K562 (cell line): ENCODE results near the gene WDFY2. TPM values are rescaled to one million over a fixed set of nuclear protein-coding genes. Genes with fewer than 3 reads are reported as not detected.

ENCODE experiments used
- ATF1 ChIP-seq, 2 experiments: fragments of 450-650 bp in 1 of 2; IDR thresholded peaks; 2 replicates each; pipeline ENCODE4 v1.6.1; 2016; ENCODE audit warnings: missing compliant biosample characterization in 1 of 2, missing genetic modification characterization in 1 of 2
- BRCA1 ChIP-seq, 2 experiments: fragments of 450-650 bp in 1 of 2; sonication (generic) in 1 of 2; formaldehyde crosslinking in 1 of 2; IDR thresholded peaks; 2 replicates each; pipeline versions ENCODE4 v1.5.0 to v1.6.1; 2017 to 2020; ENCODE audit warnings: mild to moderate bottlenecking in 1 of 2, missing genetic modification reagents in 1 of 2
- CEBPB ChIP-seq: fragments of 450-650 bp; IDR thresholded peaks from 2 replicates; pipeline ENCODE4 v1.6.1; 2016; ENCODE audit warnings: missing genetic modification characterization, missing compliant biosample characterization
- CTBP1 ChIP-seq: fragments of 450-650 bp; IDR thresholded peaks from 2 replicates; pipeline ENCODE4 v1.6.1; 2016; ENCODE audit warnings: borderline replicate concordance
- FOSL1 ChIP-seq: fragments of 200-800 bp; sonication (Bioruptor generic); conservative IDR thresholded peaks from 2 replicates; pipeline ENCODE4 v1.6.1; 2016; ENCODE audit warnings: missing genetic modification characterization, missing compliant biosample characterization
- GABPB1 ChIP-seq: sonication (generic); formaldehyde crosslinking; IDR thresholded peaks from 2 replicates; pipeline ENCODE4 v1.8.0; 2022; ENCODE audit warnings: mild to moderate bottlenecking, missing genetic modification reagents
- GTF2E2 ChIP-seq: fragments of 200-800 bp; sonication (Bioruptor generic); IDR thresholded peaks from 2 replicates; pipeline ENCODE4 v1.6.1; 2016; ENCODE audit warnings: missing genetic modification characterization, missing compliant biosample characterization
- HNRNPUL1 ChIP-seq: fragments of 200-400 bp; formaldehyde crosslinking; IDR thresholded peaks from 2 replicates; pipeline ENCODE4 v1.6.1; 2017; ENCODE audit warnings: low read length
- LARP7 ChIP-seq: fragments of 450-650 bp; IDR thresholded peaks from 2 replicates; pipeline ENCODE4 v1.6.1; 2016
- MTA2 ChIP-seq: fragments of 450-650 bp; IDR thresholded peaks from 2 replicates; pipeline ENCODE4 v1.6.1; 2016; ENCODE audit warnings: low read depth
- POU5F1 ChIP-seq: fragments of 150-350 bp; IDR thresholded peaks from 2 replicates; pipeline ENCODE4 v1.6.1; 2014; ENCODE audit warnings: borderline replicate concordance, low read length, low read depth, mild to moderate bottlenecking; ENCODE audit not compliant: partially characterized antibody
- SAFB2 ChIP-seq: fragments of 200-400 bp; formaldehyde crosslinking; IDR thresholded peaks from 2 replicates; pipeline ENCODE4 v1.6.1; 2018; ENCODE audit warnings: borderline replicate concordance, low read length, low read depth, moderate library complexity; ENCODE audit not compliant: severe bottlenecking
- SMARCC2 ChIP-seq: fragments of 450-650 bp; IDR thresholded peaks from 2 replicates; pipeline ENCODE4 v1.6.1; 2017; ENCODE audit warnings: antibody characterized with exemption, moderate library complexity, mild to moderate bottlenecking, low read depth
- TRIM28 ChIP-seq: fragments of 450-650 bp; IDR thresholded peaks from 2 replicates; pipeline ENCODE4 v1.6.1; 2017
- XRCC3 ChIP-seq: fragments of 450-650 bp; IDR thresholded peaks from 2 replicates; pipeline ENCODE4 v1.6.1; 2017; ENCODE audit warnings: mild to moderate bottlenecking, moderate library complexity
- ZFP30 ChIP-seq: fragments of 250-450 bp; sonication (Bioruptor Pico); IDR thresholded peaks from 2 replicates; pipeline ENCODE4 v1.8.0; 2022; ENCODE audit warnings: moderate library complexity, mild to moderate bottlenecking, inconsistent platforms, borderline replicate concordance
- ZNF121 ChIP-seq: sonication (generic); formaldehyde crosslinking; conservative IDR thresholded peaks from 2 replicates; pipeline ENCODE4 v1.8.0; 2022; ENCODE audit warnings: missing genetic modification reagents
- polyA plus RNA-seq, 8 experiments: library from polyadenylated mRNA; depleted of rRNA in 4 of 8; stranded (reverse) in 5 of 8; unstranded in 3 of 8; fragments of >200 nt; fragmentation: Nextera tagmentation in 2 of 8; fragmentation: Illumina TruSeq in 1 of 8; extraction: Ambion mirVana in 2 of 8; extraction: Trizol in 1 of 8; gene quantifications; 2 replicates each; pipeline versions ENCODE4 v1.2.1 to v1.2.3, GENCODE V29; 2011 to 2014; ENCODE audit warnings: inconsistent platforms in 1 of 8, missing spikeins in 1 of 8
- total RNA-seq, 7 experiments: library from RNA; depleted of rRNA in 6 of 7; stranded (reverse); fragments of >200 nt in 6 of 7; fragmentation: Illumina TruSeq in 2 of 7; extraction: Trizol in 2 of 7; gene quantifications; 2 replicates each; pipeline versions ENCODE4 v1.2.1 to v1.2.3, GENCODE V29; 2011 to 2021; ENCODE audit warnings: low replicate concordance in 1 of 7
- TF ChIP-seq, protein P1 (sequence below): fragments of 450-650 bp; IDR thresholded peaks from 2 replicates; pipeline ENCODE4 v1.7.1; 2018; ENCODE audit warnings: mild to moderate bottlenecking, low read depth; ENCODE audit not compliant: partially characterized antibody
- TF ChIP-seq, protein P2 (sequence below): fragments of 250-450 bp; sonication (Bioruptor Pico); IDR thresholded peaks from 2 replicates; pipeline ENCODE4 v1.9.0; 2021; ENCODE audit warnings: mild to moderate bottlenecking
- TF ChIP-seq, protein P3 (sequence below): fragments of 450-650 bp; formaldehyde crosslinking; IDR thresholded peaks from 2 replicates; pipeline ENCODE4 v1.4.0; 2020; ENCODE audit warnings: mild to moderate bottlenecking, mixed read lengths
- TF ChIP-seq, protein P4 (sequence below): sonication (generic); formaldehyde crosslinking; IDR thresholded peaks from 2 replicates; pipeline ENCODE4 v1.8.1; 2023; ENCODE audit warnings: mild to moderate bottlenecking, missing genetic modification reagents
- TF ChIP-seq, protein P5 (sequence below): fragments of 250-450 bp; sonication (Bioruptor Pico); IDR thresholded peaks from 2 replicates; pipeline ENCODE4 v1.5.0; 2020; ENCODE audit warnings: mild to moderate bottlenecking, borderline replicate concordance

The WDFY2 gene
- total and polyA plus RNA-seq, 9 of the 15 experiments (the other 6 are each of a cell fraction or from before 2014, with no cell fraction given) = 0.66 to 6.4 (median 4.4) TPM

DNA sequence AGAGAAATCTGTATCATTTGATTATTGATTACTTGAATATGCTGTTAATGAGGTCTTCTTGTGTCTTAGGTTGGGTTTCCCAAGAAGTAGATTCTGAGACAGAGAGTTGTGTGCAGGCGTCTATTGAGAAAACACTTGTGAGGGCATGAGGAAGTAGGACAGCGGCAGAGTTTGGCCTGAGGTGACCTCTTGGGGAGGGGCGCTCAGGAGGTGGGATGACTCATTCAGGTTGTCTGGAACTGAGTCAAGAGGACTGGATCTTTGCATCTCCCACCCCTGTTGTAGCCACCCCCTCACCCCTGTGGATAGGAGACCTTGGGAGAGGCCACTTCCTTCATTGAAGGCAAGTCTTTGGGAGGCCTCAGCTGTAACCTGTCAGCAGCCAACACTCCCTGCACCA is 35.2 kb upstream of the WDFY2 start (continued):
- TF ChIP-seq GABPB1 (CRISPR knock-in tag) = no peak
- TF ChIP-seq ZFP30 (CRISPR knock-in tag) = no peak
- no peak for TF ChIP-seq SMARCC2
- TF ChIP-seq CEBPB (tag) = no peak
- no peak for TF ChIP-seq POU5F1
- no peak for TF ChIP-seq MTA2
- no peak for TF ChIP-seq ZNF121 (CRISPR knock-in tag)
- no peak for TF ChIP-seq LARP7
- TF ChIP-seq XRCC3 = no peak
- TF ChIP-seq, protein P1, sequence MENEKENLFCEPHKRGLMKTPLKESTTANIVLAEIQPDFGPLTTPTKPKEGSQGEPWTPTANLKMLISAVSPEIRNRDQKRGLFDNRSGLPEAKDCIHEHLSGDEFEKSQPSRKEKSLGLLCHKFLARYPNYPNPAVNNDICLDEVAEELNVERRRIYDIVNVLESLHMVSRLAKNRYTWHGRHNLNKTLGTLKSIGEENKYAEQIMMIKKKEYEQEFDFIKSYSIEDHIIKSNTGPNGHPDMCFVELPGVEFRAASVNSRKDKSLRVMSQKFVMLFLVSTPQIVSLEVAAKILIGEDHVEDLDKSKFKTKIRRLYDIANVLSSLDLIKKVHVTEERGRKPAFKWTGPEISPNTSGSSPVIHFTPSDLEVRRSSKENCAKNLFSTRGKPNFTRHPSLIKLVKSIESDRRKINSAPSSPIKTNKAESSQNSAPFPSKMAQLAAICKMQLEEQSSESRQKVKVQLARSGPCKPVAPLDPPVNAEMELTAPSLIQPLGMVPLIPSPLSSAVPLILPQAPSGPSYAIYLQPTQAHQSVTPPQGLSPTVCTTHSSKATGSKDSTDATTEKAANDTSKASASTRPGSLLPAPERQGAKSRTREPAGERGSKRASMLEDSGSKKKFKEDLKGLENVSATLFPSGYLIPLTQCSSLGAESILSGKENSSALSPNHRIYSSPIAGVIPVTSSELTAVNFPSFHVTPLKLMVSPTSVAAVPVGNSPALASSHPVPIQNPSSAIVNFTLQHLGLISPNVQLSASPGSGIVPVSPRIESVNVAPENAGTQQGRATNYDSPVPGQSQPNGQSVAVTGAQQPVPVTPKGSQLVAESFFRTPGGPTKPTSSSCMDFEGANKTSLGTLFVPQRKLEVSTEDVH = no peak
- TF ChIP-seq, protein P2, sequence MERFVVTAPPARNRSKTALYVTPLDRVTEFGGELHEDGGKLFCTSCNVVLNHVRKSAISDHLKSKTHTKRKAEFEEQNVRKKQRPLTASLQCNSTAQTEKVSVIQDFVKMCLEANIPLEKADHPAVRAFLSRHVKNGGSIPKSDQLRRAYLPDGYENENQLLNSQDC = no peak
- TF ChIP-seq, protein P3, sequence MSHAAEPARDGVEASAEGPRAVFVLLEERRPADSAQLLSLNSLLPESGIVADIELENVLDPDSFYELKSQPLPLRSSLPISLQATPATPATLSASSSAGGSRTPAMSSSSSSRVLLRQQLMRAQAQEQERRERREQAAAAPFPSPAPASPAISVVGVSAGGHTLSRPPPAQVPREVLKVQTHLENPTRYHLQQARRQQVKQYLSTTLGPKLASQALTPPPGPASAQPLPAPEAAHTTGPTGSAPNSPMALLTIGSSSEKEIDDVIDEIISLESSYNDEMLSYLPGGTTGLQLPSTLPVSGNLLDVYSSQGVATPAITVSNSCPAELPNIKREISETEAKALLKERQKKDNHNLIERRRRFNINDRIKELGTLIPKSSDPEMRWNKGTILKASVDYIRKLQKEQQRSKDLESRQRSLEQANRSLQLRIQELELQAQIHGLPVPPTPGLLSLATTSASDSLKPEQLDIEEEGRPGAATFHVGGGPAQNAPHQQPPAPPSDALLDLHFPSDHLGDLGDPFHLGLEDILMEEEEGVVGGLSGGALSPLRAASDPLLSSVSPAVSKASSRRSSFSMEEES = no peak
- TF ChIP-seq TRIM28 = no peak
- TF ChIP-seq FOSL1 (tag) = peak; percentile 85
- no peak for TF ChIP-seq ATF1 (CRISPR knock-in tag; IDR thresholded peaks at IDR 0.05)
- no peak for TF ChIP-seq ATF1 (tag; IDR thresholded peaks at IDR 0.05)
- TF ChIP-seq, protein P4, sequence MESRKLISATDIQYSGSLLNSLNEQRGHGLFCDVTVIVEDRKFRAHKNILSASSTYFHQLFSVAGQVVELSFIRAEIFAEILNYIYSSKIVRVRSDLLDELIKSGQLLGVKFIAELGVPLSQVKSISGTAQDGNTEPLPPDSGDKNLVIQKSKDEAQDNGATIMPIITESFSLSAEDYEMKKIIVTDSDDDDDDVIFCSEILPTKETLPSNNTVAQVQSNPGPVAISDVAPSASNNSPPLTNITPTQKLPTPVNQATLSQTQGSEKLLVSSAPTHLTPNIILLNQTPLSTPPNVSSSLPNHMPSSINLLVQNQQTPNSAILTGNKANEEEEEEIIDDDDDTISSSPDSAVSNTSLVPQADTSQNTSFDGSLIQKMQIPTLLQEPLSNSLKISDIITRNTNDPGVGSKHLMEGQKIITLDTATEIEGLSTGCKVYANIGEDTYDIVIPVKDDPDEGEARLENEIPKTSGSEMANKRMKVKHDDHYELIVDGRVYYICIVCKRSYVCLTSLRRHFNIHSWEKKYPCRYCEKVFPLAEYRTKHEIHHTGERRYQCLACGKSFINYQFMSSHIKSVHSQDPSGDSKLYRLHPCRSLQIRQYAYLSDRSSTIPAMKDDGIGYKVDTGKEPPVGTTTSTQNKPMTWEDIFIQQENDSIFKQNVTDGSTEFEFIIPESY (CRISPR knock-in tag) = no peak
- no peak for TF ChIP-seq HNRNPUL1
- no peak for TF ChIP-seq GTF2E2 (tag)
- peak; percentile 71; the same call in 1 of the 2 replicates for TF ChIP-seq CTBP1
- no peak for TF ChIP-seq BRCA1 (IDR thresholded peaks at IDR 0.05)
- no peak for TF ChIP-seq BRCA1 (CRISPR knock-in tag; IDR thresholded peaks at IDR 0.05)
- no peak for TF ChIP-seq SAFB2
- TF ChIP-seq, protein P5, sequence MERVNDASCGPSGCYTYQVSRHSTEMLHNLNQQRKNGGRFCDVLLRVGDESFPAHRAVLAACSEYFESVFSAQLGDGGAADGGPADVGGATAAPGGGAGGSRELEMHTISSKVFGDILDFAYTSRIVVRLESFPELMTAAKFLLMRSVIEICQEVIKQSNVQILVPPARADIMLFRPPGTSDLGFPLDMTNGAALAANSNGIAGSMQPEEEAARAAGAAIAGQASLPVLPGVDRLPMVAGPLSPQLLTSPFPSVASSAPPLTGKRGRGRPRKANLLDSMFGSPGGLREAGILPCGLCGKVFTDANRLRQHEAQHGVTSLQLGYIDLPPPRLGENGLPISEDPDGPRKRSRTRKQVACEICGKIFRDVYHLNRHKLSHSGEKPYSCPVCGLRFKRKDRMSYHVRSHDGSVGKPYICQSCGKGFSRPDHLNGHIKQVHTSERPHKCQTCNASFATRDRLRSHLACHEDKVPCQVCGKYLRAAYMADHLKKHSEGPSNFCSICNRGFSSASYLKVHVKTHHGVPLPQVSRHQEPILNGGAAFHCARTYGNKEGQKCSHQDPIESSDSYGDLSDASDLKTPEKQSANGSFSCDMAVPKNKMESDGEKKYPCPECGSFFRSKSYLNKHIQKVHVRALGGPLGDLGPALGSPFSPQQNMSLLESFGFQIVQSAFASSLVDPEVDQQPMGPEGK (CRISPR knock-in tag) = no peak
